Activated naive CD8-positive, alpha-beta T cell treated with anti-CD3 and anti-CD28 coated beads, Interleukin-2, amount 50 U/mL, for 24 hours (primary cell): ENCODE results near the gene RPL9.
"Not testable (repeated sequence)": the region's sequence is repeated elsewhere in the genome, so short reads cannot be mapped to it uniquely, and the experiment has no call there.

Experiments used
- ATAC-seq: fragments of 150-1000 bp; cut with Tn5 transposase; one replicate; pipeline ENCODE4 v1.10.0; 2021
- DNase-seq: peaks from one replicate; pipeline ENCODE4 v3.0.0; 2021
- H3K27ac Mint-ChIP-seq: one replicate; pipeline ENCODE4 v1.8.0; 2021; ENCODE audit warnings: mild to moderate bottlenecking, mixed read lengths
- H3K27me3 Mint-ChIP-seq: one replicate; pipeline ENCODE4 v1.8.0; 2021; ENCODE audit warnings: mixed read lengths
- H3K36me3 Mint-ChIP-seq: one replicate; pipeline ENCODE4 v1.8.0; 2021; ENCODE audit warnings: low read depth, mixed read lengths
- H3K4me1 Mint-ChIP-seq: one replicate; pipeline ENCODE4 v1.8.0; 2021; ENCODE audit warnings: mixed read lengths
- H3K4me3 Mint-ChIP-seq: one replicate; pipeline ENCODE4 v1.8.0; 2021; ENCODE audit warnings: mild to moderate bottlenecking, moderate library complexity, mixed read lengths
- H3K9me3 Mint-ChIP-seq: one replicate; pipeline ENCODE4 v1.8.0; 2021; ENCODE audit warnings: mixed read lengths

Gene RPL9

GRCh38 chr4:39452153-39452859 is 6.4 kb downstream of the RPL9 start:
- Mint-ChIP-seq H3K27me3 (no peaks in the 10 kb centered on the region), H3K36me3 (peaks cover 84% of the 10 kb centered on the region), H3K27ac (peak overlapping the region; percentile 1), H3K4me1 (peaks cover 63% of the 10 kb centered on the region), H3K4me3 (peak overlapping the region; percentile 5), H3K9me3 (no peaks in the 10 kb centered on the region)
- ATAC-seq (no peak), DNase-seq (no peak)

GRCh38 chr4:39451423-39452023 is 7.2 kb downstream of the RPL9 start:
- Mint-ChIP-seq H3K27ac (peak overlapping the region; percentile 1), H3K4me3 (peak overlapping the region; percentile 5), H3K36me3 (peaks cover 76% of the 10 kb centered on the region), H3K4me1 (peaks cover 59% of the 10 kb centered on the region), H3K27me3 (no peaks in the 10 kb centered on the region), H3K9me3 (no peaks in the 10 kb centered on the region)
- DNase-seq (no peak), ATAC-seq (no peak)

GRCh38 chr4:39450618-39451017 is 8.1 kb downstream of the RPL9 start:
- ATAC-seq (no peak), DNase-seq (no peak)
- Mint-ChIP-seq H3K4me3 (no peak overlapping the region), H3K27ac (peak overlapping the region; percentile 65), H3K36me3 (peaks cover 67% of the 10 kb centered on the region), H3K4me1 (peaks cover 50% of the 10 kb centered on the region), H3K27me3 (no peaks in the 10 kb centered on the region), H3K9me3 (no peaks in the 10 kb centered on the region)

GRCh38 chr4:39446842-39447573 is 11.7 kb downstream of the RPL9 start:
- Mint-ChIP-seq H3K4me3 (peak overlapping the region; percentile 32), H3K36me3 (peaks cover 32% of the 10 kb centered on the region), H3K27ac (no peak overlapping the region), H3K4me1 (peaks cover 29% of the 10 kb centered on the region), H3K27me3 (peaks cover 1% of the 10 kb centered on the region), H3K9me3 (no peaks in the 10 kb centered on the region)
- peak; percentile 79 for ATAC-seq
- DNase-seq, result peak; percentile 55

- Mint-ChIP-seq H3K36me3 (peaks cover 26% of the 10 kb centered on the region), H3K9me3 (no peaks in the 10 kb centered on the region), H3K4me3 (no peak overlapping the region), H3K27ac (no peak overlapping the region), H3K4me1 (peaks cover 25% of the 10 kb centered on the region), H3K27me3 (peaks cover 1% of the 10 kb centered on the region)
- ATAC-seq, result no peak
- no peak for DNase-seq
Measured at GRCh38 chr4:39446483-39446841, 12.3 kb downstream of the RPL9 start.

- peak; percentile 34 for ATAC-seq
- H3K27ac Mint-ChIP-seq, result no peak overlapping the region
- no peak overlapping the region for H3K4me3 Mint-ChIP-seq
- H3K9me3 Mint-ChIP-seq, result no peaks in the 10 kb centered on the region
- DNase-seq, result no peak
- H3K4me1 Mint-ChIP-seq, result peaks cover 16% of the 10 kb centered on the region
- H3K36me3 Mint-ChIP-seq, result no peaks in the 10 kb centered on the region
- H3K27me3 Mint-ChIP-seq, result peaks cover 1% of the 10 kb centered on the region
Measured at GRCh38 chr4:39442998-39443397, 15.7 kb downstream of the RPL9 start.

GRCh38 chr4:39441593-39441992 is 17.1 kb downstream of the RPL9 start:
- no peak for DNase-seq
- Mint-ChIP-seq H3K36me3 (no peaks in the 10 kb centered on the region), H3K4me3 (no peak overlapping the region), H3K4me1 (peaks cover 8% of the 10 kb centered on the region), H3K27ac (no peak overlapping the region), H3K27me3 (peaks cover 4% of the 10 kb centered on the region), H3K9me3 (no peaks in the 10 kb centered on the region)
- ATAC-seq, result no peak

- Mint-ChIP-seq H3K36me3 (no peaks in the 10 kb centered on the region), H3K9me3 (no peaks in the 10 kb centered on the region), H3K27ac (no peak overlapping the region), H3K4me3 (no peak overlapping the region), H3K4me1 (no peaks in the 10 kb centered on the region), H3K27me3 (peaks cover 3% of the 10 kb centered on the region)
- ATAC-seq (no peak), DNase-seq (no peak)
Measured at GRCh38 chr4:39435659-39436563, 22.8 kb downstream of the RPL9 start.

- H3K4me3 Mint-ChIP-seq, result no peak overlapping the region
- no peaks in the 10 kb centered on the region for H3K36me3 Mint-ChIP-seq
- ATAC-seq (no peak), DNase-seq (no peak)
- no peaks in the 10 kb centered on the region for H3K9me3 Mint-ChIP-seq
- H3K27me3 Mint-ChIP-seq, result peaks cover 3% of the 10 kb centered on the region
- no peak overlapping the region for H3K27ac Mint-ChIP-seq
- H3K4me1 Mint-ChIP-seq, result no peaks in the 10 kb centered on the region
Measured at GRCh38 chr4:39433878-39434492, 24.7 kb downstream of the RPL9 start.

GRCh38 chr4:39429476-39430334 is 29.0 kb downstream of the RPL9 start:
- Mint-ChIP-seq H3K4me1 (no peaks in the 10 kb centered on the region), H3K36me3 (no peaks in the 10 kb centered on the region), H3K27ac (no peak overlapping the region), H3K9me3 (no peaks in the 10 kb centered on the region), H3K4me3 (no peak overlapping the region), H3K27me3 (no peaks in the 10 kb centered on the region)
- DNase-seq (no peak), ATAC-seq (no peak)

GRCh38 chr4:39427520-39428114 is 31.1 kb downstream of the RPL9 start:
- H3K4me3 Mint-ChIP-seq, result no peak overlapping the region
- H3K27me3 Mint-ChIP-seq, result no peaks in the 10 kb centered on the region
- no peak overlapping the region for H3K27ac Mint-ChIP-seq
- ATAC-seq, result no peak
- no peaks in the 10 kb centered on the region for H3K4me1 Mint-ChIP-seq
- H3K36me3 Mint-ChIP-seq, result no peaks in the 10 kb centered on the region
- no peaks in the 10 kb centered on the region for H3K9me3 Mint-ChIP-seq
- no peak for DNase-seq

GRCh38 chr4:39426728-39427127 is 32.0 kb downstream of the RPL9 start:
- ATAC-seq (no peak), DNase-seq (no peak)
- Mint-ChIP-seq H3K4me3 (no peak overlapping the region), H3K4me1 (no peaks in the 10 kb centered on the region), H3K9me3 (no peaks in the 10 kb centered on the region), H3K27ac (no peak overlapping the region), H3K27me3 (no peaks in the 10 kb centered on the region), H3K36me3 (no peaks in the 10 kb centered on the region)

GRCh38 chr4:39425297-39425696 is 33.4 kb downstream of the RPL9 start:
- not testable (repeated sequence) for H3K4me1 Mint-ChIP-seq, DNase-seq, H3K27me3 Mint-ChIP-seq, ATAC-seq, H3K27ac Mint-ChIP-seq, H3K36me3 Mint-ChIP-seq, H3K9me3 Mint-ChIP-seq, H3K4me3 Mint-ChIP-seq
